AG04449 (cell line): Measurements from ENCODE around the gene TMEM91.
"Not testable (repeated sequence)": the region's sequence is repeated elsewhere in the genome, so short reads cannot be mapped to it uniquely, and the experiment has no call there.

ENCODE experiments used
- CTCF ChIA-PET: fragments of 350-600 bp; formaldehyde crosslinking; extraction: SDS; loops from one replicate; lab custom pipeline; 2021; ENCODE audit warnings: antibody characterized with exemption; lab: Yijun Ruan, JAX
- POLR2A ChIA-PET: fragments of 400-600, 350-600 bp; formaldehyde crosslinking; extraction: SDS; loops from one replicate; lab custom pipeline; 2020; ENCODE audit warnings: antibody characterized with exemption, inconsistent platforms; lab: Yijun Ruan, JAX
- DNase-seq: peaks from one replicate; pipeline ENCODE4 v3.0.0-alpha.2; 2010; ENCODE audit warnings: low read depth, low spot score
- H3K4me3 ChIP-seq: 2 replicates; pipeline ENCODE4 v1.5.1; 2011; ENCODE audit warnings: low read depth, mild to moderate bottlenecking, control low read depth, low read length
- TF ChIP-seq, protein P1 (sequence below): IDR thresholded peaks from one replicate; pipeline ENCODE4 v1.5.1; 2011; ENCODE audit warnings: mild to moderate bottlenecking, moderate library complexity, low read length, control low read depth, inconsistent platforms; ENCODE audit not compliant: insufficient read depth; ENCODE audit errors: missing control alignments

The TMEM91 gene

DNA sequence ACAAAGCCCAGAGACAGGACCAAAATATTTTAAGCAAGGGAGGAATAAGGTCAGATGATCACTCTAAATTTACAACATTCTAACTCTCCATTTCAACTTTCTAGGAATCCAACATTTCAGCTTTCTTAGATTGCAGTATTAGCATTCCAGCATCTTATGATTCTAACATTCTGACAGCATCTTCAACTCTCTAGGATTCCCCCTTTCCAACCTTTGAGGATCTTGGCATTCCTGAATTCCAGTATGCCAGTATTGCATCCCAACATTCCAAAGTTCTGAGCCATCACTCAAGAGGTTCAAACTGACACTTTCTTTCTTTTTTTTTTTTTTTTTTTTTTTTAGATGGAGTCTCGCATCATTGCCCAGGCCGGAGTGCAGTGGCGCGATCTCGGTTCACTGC, 36.4 kb upstream of the TMEM91 start:
- no peak for DNase-seq
- POLR2A ChIA-PET = interaction anchor here (0.7 to 1.6 kb wide), 2 partner anchors 11 to 108 kb away, joined by 3 to 8 read pairs; no protein-coding TSS in a partner anchor

DNA sequence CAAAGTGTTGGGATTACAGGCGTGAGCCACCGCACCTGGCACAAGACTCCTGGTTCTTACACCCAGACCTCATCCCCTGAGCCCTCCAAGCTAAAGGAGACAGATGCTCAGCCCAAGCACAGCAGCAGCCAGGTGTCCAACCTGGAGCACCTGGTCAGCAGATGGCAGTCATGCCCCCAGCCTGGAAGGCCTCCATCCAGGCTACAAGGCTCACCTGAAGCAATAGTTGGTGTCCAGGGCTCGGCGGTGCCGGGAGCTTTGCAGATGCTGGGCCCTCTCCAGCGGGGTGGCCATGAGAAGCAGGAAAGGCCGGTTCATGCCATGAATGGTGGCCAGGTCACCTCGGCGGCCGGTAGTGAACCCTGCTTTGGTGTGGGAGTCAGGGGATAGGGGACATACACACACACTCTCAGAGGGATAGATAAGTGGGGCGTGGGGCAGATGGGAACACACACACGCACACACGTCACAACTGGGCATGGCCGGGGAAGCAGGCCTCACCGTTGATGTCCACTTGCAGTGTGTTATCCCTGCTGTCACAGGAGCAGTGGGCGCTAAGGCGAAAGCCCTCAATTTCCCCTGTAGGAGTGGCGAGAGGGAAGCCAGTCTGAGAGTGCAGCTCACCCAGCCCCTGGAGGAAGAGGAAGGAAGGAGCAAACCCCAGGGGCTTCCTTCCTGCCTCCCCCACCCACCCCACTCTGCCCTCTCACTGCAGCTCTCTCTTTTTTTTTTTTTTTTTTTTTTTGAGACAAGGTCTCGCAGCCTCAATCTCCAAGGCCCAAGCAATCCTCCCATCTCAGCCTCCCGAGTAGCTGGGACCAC, 34.5 kb upstream of the TMEM91 start:
- POLR2A ChIA-PET = no interaction called here
- no peak for DNase-seq
- CTCF ChIA-PET = no interaction called here
- H3K4me3 ChIP-seq = no peak overlapping the region
- TF ChIP-seq, protein P1, sequence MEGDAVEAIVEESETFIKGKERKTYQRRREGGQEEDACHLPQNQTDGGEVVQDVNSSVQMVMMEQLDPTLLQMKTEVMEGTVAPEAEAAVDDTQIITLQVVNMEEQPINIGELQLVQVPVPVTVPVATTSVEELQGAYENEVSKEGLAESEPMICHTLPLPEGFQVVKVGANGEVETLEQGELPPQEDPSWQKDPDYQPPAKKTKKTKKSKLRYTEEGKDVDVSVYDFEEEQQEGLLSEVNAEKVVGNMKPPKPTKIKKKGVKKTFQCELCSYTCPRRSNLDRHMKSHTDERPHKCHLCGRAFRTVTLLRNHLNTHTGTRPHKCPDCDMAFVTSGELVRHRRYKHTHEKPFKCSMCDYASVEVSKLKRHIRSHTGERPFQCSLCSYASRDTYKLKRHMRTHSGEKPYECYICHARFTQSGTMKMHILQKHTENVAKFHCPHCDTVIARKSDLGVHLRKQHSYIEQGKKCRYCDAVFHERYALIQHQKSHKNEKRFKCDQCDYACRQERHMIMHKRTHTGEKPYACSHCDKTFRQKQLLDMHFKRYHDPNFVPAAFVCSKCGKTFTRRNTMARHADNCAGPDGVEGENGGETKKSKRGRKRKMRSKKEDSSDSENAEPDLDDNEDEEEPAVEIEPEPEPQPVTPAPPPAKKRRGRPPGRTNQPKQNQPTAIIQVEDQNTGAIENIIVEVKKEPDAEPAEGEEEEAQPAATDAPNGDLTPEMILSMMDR = no peak

More for the DNA sequence above, 36.4 kb upstream of the TMEM91 start:
- CTCF ChIA-PET = interaction anchor here (1.2 kb wide), 3 partner anchors 13 to 16 kb away, joined by 3 read pairs; no protein-coding TSS in a partner anchor
- no peak overlapping the region for H3K4me3 ChIP-seq
- TF ChIP-seq, protein P1 = no peak

DNA sequence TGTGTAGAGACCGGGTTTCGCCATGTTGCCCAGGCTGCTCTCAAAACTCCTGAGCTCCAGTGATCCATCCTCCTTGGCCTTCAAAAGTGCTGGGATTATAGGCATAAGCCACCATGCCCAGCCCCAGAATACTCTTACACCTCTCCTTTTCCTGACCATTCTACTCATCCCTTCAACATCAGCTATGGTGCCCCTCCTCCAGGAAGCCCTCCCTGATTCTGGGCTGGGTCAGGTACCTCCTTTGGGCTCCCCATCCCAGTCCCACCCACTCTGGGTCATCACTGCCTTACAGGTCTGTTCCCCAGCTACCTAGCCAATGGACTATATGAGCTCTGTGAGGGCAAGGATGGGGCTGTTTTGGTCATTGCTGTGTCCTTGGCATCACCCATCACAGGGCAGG, 32.2 kb upstream of the TMEM91 start:
- CTCF ChIA-PET = no interaction called here
- TF ChIP-seq, protein P1 = no peak
- H3K4me3 ChIP-seq = no peak overlapping the region
- POLR2A ChIA-PET = no interaction called here
- no peak for DNase-seq

DNA sequence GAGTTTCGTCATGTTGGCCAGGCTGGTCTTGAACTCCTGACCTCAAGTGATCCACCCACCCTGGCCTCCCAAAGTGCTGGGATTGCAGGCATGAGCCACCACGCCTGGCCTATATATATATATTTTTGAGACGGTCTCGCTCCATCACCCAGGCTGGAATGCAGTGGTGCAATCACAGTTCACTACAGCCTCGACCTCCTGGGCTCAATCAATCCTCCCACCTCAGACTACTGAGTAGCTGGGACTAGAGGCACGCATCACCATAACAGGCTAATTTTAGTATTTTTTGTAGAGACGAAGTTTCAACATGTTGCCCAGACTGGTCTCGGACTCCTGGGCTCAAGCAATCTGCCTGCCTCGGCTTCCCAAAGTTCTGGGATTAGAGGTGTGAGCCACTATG, 29.4 kb upstream of the TMEM91 start:
- DNase-seq, POLR2A ChIA-PET, H3K4me3 ChIP-seq: not testable (repeated sequence)
- CTCF ChIA-PET = interaction anchor here (1.4 to 1.9 kb wide), 2 partner anchors 8 to 25 kb away, joined by 5 read pairs; no protein-coding TSS in a partner anchor

DNA sequence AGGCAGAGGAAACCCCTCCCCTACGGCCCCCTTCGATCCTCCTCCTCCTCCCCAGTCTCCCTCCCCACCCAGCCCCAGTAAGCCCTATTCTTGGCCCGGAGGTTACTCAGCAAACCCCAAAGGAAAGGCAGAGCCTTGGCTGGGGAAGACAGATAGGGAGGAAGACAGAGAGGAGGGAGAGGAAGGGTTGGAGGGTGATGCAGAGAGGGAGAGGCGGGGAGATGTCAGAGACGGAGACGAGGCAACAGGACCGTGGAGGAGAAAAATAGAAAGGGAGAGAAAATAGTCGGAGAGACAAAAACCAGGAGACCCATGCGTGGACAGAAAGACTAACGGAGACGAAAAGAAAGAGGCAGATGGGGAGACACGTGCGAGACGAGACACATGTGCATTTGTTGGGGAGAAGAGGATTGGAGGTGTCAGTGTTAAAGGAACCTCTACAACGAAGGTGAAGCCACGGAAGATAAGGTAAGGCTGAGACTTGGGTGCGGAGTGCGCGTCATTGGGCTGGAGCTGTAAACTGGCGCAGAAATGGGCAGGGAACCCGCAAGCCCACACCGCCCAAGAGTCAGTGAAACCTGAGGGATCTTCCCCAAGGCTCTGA, 25.5 kb upstream of the TMEM91 start:
- POLR2A ChIA-PET = interaction anchor here (0.5 to 3.8 kb wide), 6 partner anchors 8 to 87 kb away, joined by 3 to 29 read pairs (median 4); partner anchors contain the start of genes B9D2 and CCDC97
- H3K4me3 ChIP-seq = peak overlapping the region; percentile 87
- TF ChIP-seq, protein P1 = no peak
- CTCF ChIA-PET = interaction anchor here (0.8 to 6.8 kb wide), 6 partner anchors 8 to 85 kb away, joined by 3 to 103 read pairs (median 8); partner anchors contain the start of gene B9D2
- DNase-seq = no peak

DNA sequence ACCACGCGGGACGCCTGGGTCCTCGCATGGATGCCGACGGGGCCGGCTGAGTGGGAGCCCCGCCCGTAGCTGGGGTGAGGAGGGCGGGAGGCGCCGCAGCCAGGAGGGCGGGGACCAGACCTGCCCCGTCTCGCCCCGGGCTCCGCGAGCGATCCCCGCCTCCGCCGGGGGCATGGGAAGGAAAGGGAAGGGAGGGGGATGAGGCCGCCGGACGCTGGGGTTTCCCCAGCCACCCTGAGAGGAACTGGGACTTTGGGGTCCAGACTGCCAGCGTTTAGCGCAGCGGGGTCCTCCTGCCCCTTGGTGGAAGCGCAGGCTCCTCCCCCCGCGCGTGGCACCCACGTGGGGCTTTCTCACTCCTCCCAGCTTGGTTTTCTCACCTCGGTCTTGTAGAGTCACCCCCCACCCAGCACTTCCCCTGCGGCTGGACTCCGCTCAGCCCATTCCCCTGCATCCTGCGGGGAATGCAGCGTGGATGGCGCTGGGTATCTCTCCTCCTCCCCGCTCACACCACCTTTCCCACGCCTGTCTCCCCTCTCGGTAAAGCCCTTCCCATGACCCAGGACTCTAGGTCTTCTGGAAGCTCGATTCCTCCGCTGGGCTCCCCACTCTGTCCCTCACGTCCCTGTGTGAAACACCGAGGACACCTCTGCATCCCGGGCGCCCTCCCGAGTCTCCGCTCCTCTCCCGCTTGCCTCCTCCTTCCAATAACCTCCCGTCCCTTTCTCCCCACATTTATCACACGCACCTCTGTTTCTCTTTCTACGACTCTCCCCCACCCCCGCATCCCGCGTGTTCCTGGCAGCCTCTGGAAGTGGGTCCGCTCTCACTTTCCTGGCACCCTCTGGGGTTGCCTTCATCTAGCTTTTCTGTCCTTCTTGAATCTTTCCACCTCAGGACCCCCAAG, 24.7 kb upstream of the TMEM91 start:
- peak overlapping the region; percentile 87 for H3K4me3 ChIP-seq
- POLR2A ChIA-PET = interaction anchor here (0.5 to 3.8 kb wide), 9 partner anchors 9 to 94 kb away, joined by 3 to 29 read pairs (median 4); partner anchors contain the start of genes B9D2 and CCDC97
- CTCF ChIA-PET = interaction anchor here (0.6 to 6.8 kb wide), 17 partner anchors 9 to 147 kb away, joined by 3 to 103 read pairs (median 4); partner anchors contain the start of genes B9D2 and HNRNPUL1
- no peak for DNase-seq
- TF ChIP-seq, protein P1 = no peak
